CD8-positive, alpha-beta memory T cell (primary cell): ENCODE data around the gene ANKRD12. TPM values are rescaled to one million over a fixed set of nuclear protein-coding genes. Genes with fewer than 3 reads are reported as not detected.

ENCODE experiments used
- CTCF ChIA-PET: fragments of 350-600 bp; sonication (Branson Sonifier 250); formaldehyde crosslinking; loops from one replicate; lab custom pipeline; 2021; ENCODE audit warnings: antibody characterized with exemption; lab: Charles Lee
- POLR2A ChIA-PET: fragments of 350-600 bp; sonication (Branson Sonifier 250); formaldehyde crosslinking; loops from one replicate; lab custom pipeline; 2021; ENCODE audit warnings: antibody characterized with exemption; lab: Charles Lee
- DNase-seq, 5 donors: peaks; one replicate each; pipeline versions ENCODE4 v3.0.0 to v3.0.0-alpha.2; 2020 to 2022; ENCODE audit warnings: mixed read lengths in 1 of 5
- H3K27ac ChIP-seq: one replicate; pipeline ENCODE4 v1.7.0; 2013; ENCODE audit warnings: low read depth, mild to moderate bottlenecking, low read length, moderate library complexity
- H3K27me3 ChIP-seq: 2 replicates; pipeline ENCODE4 v1.7.0; 2013; ENCODE audit warnings: low read length, mild to moderate bottlenecking; ENCODE audit not compliant: insufficient read depth, poor library complexity, severe bottlenecking
- H3K36me3 ChIP-seq: 2 replicates; pipeline ENCODE4 v1.7.0; 2013; ENCODE audit warnings: mild to moderate bottlenecking, low read length, moderate library complexity; ENCODE audit not compliant: insufficient read depth
- H3K4me1 ChIP-seq: 2 replicates; pipeline ENCODE4 v1.7.0; 2013; ENCODE audit warnings: mild to moderate bottlenecking, low read length, moderate library complexity; ENCODE audit not compliant: insufficient read depth
- H3K4me3 ChIP-seq: 2 replicates; pipeline ENCODE4 v1.7.0; 2013; ENCODE audit warnings: mild to moderate bottlenecking, low read length
- H3K9me3 ChIP-seq: 2 replicates; pipeline ENCODE4 v1.7.0; 2013; ENCODE audit warnings: mild to moderate bottlenecking, low read length
- H3K27ac Mint-ChIP-seq, 8 donors: one replicate each; pipeline ENCODE4 v1.8.0; 2020 to 2021; ENCODE audit warnings: mixed read lengths in 8 of 8, mild to moderate bottlenecking in 6 of 8, inconsistent platforms in 3 of 8, moderate library complexity in 3 of 8
- H3K27me3 Mint-ChIP-seq, 2 donors: one replicate each; pipeline ENCODE4 v1.8.0; 2020 to 2021; ENCODE audit warnings: mixed read lengths in 2 of 2, mild to moderate bottlenecking in 1 of 2, moderate library complexity in 1 of 2
- H3K36me3 Mint-ChIP-seq, 3 donors: one replicate each; pipeline ENCODE4 v1.8.0; 2020 to 2021; ENCODE audit warnings: mixed read lengths in 3 of 3, inconsistent platforms in 1 of 3, mild to moderate bottlenecking in 1 of 3
- H3K4me1 Mint-ChIP-seq, 3 donors: one replicate each; pipeline ENCODE4 v1.8.0; 2020 to 2021; ENCODE audit warnings: mixed read lengths in 3 of 3, inconsistent platforms in 1 of 3, mild to moderate bottlenecking in 1 of 3
- H3K4me3 Mint-ChIP-seq, 7 donors: one replicate each; pipeline ENCODE4 v1.8.0; 2020 to 2021; ENCODE audit warnings: mixed read lengths in 7 of 7, mild to moderate bottlenecking in 6 of 7, moderate library complexity in 4 of 7, inconsistent platforms in 2 of 7
- H3K9me3 Mint-ChIP-seq, 5 donors: one replicate each; pipeline ENCODE4 v1.8.0; 2020 to 2022; ENCODE audit warnings: mixed read lengths in 5 of 5, mild to moderate bottlenecking in 3 of 5, moderate library complexity in 2 of 5, inconsistent platforms in 1 of 5
- polyA plus RNA-seq: library from polyadenylated mRNA; unstranded; fragments of 300-500 nt; fragmentation: Illumina TruSeq; gene quantifications from one replicate; pipeline ENCODE4 v1.2.3, GENCODE V29; 2021
- total RNA-seq, 2 experiments: library from RNA; stranded (reverse); gene quantifications; one replicate each; pipeline ENCODE4 v1.2.3, GENCODE V29; 2021

Gene ANKRD12
- total and polyA plus RNA-seq, 3 experiments from 2014 or later, result 66.6 to 109 (median 67.6) TPM

- no peak for DNase-seq
- Histone ChIP-seq H3K4me3 (peak overlapping the region; percentile 0), H3K27me3 (no peaks in the 10 kb centered on the region), H3K36me3 (no peaks in the 10 kb centered on the region), H3K4me1 (peaks cover 17% of the 10 kb centered on the region), H3K27ac (no peak overlapping the region), H3K9me3 (no peaks in the 10 kb centered on the region)
- H3K27me3 Mint-ChIP-seq, result no peaks in the 10 kb centered on the region
- H3K4me3 Mint-ChIP-seq, result peak overlapping the region; percentile 57 to 71 (median 63)
- peaks cover 56 to 74% (median 73%) of the 10 kb centered on the region in 3 donors for H3K4me1 Mint-ChIP-seq
- ChIA-PET CTCF (interaction anchor here (0.7 kb wide), 1 partner anchor 102 kb away, joined by 3 read pairs; no protein-coding TSS in a partner anchor), POLR2A (interaction anchor here (0.5 kb wide), 1 partner anchor 61 kb away, joined by 3 read pairs; no protein-coding TSS in a partner anchor)
- H3K27ac Mint-ChIP-seq, result peak overlapping the region; percentile 47 to 88 (median 76)
- no peaks in the 10 kb centered on the region for H3K9me3 Mint-ChIP-seq
- H3K36me3 Mint-ChIP-seq, result peaks cover 3 to 68% (median 18%) of the 10 kb centered on the region in 3 donors
Measured at GRCh38 chr18:9184998-9185613, 48.5 kb downstream of the ANKRD12 start.

DNA sequence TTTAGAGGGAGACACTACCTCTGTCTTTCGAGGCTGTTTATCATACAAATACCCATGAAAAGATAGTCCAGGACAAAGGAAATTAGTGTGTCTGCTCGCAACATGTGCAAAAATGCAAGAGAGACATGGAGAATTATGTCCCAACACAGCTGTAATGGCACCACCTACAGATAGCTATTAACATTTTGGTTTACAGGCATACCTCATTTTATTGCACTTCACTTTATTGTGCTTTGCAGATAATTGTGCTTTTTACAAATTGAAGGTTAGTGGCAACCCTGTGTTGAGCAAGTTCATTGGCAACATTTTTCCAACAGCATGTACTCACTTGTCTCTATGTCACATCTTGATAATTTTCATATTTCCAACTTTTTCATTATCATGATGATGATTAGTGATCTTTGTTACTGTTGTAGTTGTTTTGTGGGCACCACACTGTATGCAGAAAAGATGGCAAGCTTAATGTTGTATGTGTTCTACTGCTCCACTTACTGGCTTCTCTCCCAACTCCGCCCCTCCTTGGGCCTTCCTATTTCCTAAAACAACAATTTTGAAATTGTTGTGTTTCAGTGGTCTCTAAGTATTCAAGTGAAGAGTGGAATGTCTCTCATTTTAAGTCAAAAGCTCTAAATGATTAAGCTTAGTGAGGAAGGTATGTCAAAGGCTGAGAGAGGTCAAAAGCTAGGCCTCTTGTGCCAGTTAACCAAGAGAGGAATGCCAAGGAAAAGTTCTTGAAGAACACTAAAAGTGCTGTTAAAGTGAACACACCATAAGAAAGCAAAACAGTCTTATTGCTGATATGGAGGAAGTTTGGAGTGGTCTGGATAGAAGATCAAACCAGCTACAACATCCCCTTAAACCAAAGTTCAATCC lies 52.0 kb downstream of the ANKRD12 start:
- CTCF ChIA-PET, result interaction anchor here (1.0 to 2.3 kb wide), 2 partner anchors 49 to 114 kb away, joined by 3 to 8 read pairs; no protein-coding TSS in a partner anchor

GRCh38 chr18:9189491-9189890 lies 52.9 kb downstream of the ANKRD12 start:
- Histone ChIP-seq H3K4me3 (no peak overlapping the region), H3K9me3 (no peaks in the 10 kb centered on the region), H3K4me1 (peaks cover 10% of the 10 kb centered on the region), H3K27ac (no peak overlapping the region), H3K27me3 (no peaks in the 10 kb centered on the region), H3K36me3 (no peaks in the 10 kb centered on the region)
- peaks cover 3 to 82% (median 24%) of the 10 kb centered on the region in 3 donors for H3K36me3 Mint-ChIP-seq
- peak overlapping the region in 2 of 8 donors; percentile 14 to 46 for H3K27ac Mint-ChIP-seq
- no peaks in the 10 kb centered on the region for H3K27me3 Mint-ChIP-seq
- H3K4me3 Mint-ChIP-seq, result no peak overlapping the region
- DNase-seq, result no peak
- peaks cover 48 to 70% (median 67%) of the 10 kb centered on the region in 3 donors for H3K4me1 Mint-ChIP-seq
- CTCF ChIA-PET, result interaction anchor here (1.0 to 2.3 kb wide), 2 partner anchors 50 to 115 kb away, joined by 3 to 8 read pairs; no protein-coding TSS in a partner anchor
- H3K9me3 Mint-ChIP-seq, result no peaks in the 10 kb centered on the region
- POLR2A ChIA-PET, result no interaction called here

More for the DNA sequence above, 52.0 kb downstream of the ANKRD12 start:
- Histone ChIP-seq H3K4me3 (no peak overlapping the region), H3K36me3 (no peaks in the 10 kb centered on the region), H3K9me3 (no peaks in the 10 kb centered on the region), H3K27ac (no peak overlapping the region), H3K4me1 (peaks cover 10% of the 10 kb centered on the region), H3K27me3 (no peaks in the 10 kb centered on the region)
- POLR2A ChIA-PET, result no interaction called here
- Mint-ChIP-seq H3K4me3 (no peak overlapping the region), H3K36me3 (peaks cover 3 to 82% (median 19%) of the 10 kb centered on the region in 3 donors), H3K27me3 (no peaks in the 10 kb centered on the region), H3K27ac (peak overlapping the region in 3 of 8 donors; percentile 1 to 14 (median 5)), H3K4me1 (peaks cover 47 to 71% (median 70%) of the 10 kb centered on the region in 3 donors), H3K9me3 (no peaks in the 10 kb centered on the region)
- no peak for DNase-seq

DNA sequence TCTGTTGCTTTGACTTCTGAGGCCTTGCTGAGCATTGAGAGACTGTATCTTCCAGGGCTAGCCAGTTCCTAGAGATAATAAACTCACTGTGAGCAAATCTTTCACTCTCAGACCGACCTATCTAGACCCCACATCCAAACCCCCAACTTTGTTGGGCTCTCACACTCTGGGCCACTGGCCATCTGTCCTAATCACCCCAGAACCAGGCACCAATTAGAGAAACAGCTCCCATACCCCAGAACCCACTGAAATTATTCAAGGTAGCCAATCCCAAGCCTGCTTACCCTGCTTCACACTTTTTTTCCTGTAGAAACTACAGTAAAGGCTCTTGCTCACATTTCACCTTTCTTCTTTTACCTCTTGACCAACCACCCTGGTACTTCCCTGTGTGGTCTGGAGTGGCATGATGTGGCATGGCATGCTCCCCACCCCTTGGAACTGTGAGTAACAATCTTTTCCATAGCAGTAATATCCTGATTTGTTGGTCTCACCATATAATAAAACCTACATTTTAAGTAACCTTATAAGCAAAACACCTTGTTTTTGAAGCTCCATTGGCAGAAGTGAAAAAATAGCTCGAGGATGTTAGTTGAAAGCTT lies 55.2 kb downstream of the ANKRD12 start:
- CTCF ChIA-PET, result no interaction called here
- peak overlapping the region in 7 of 8 donors; percentile 2 to 69 (median 51) for H3K27ac Mint-ChIP-seq

GRCh38 chr18:9193031-9193430 lies 56.5 kb downstream of the ANKRD12 start:
- DNase-seq, result no peak
- peak overlapping the region in 2 of 8 donors; percentile 4 to 53 for H3K27ac Mint-ChIP-seq
- H3K4me1 Mint-ChIP-seq, result peaks cover 36 to 68% (median 68%) of the 10 kb centered on the region in 3 donors
- peaks cover 4 to 89% (median 31%) of the 10 kb centered on the region in 3 donors for H3K36me3 Mint-ChIP-seq
- no peaks in the 10 kb centered on the region for H3K27me3 Mint-ChIP-seq
- POLR2A ChIA-PET, result interaction anchor here (0.7 kb wide), 1 partner anchor 62 kb away, joined by 4 read pairs; no protein-coding TSS in a partner anchor
- no peaks in the 10 kb centered on the region for H3K9me3 Mint-ChIP-seq
- H3K36me3 ChIP-seq, result peaks cover 5% of the 10 kb centered on the region
- no peak overlapping the region for H3K27ac ChIP-seq
- CTCF ChIA-PET, result no interaction called here
- H3K9me3 ChIP-seq, result no peaks in the 10 kb centered on the region
- no peak overlapping the region for H3K4me3 ChIP-seq
- no peak overlapping the region for H3K4me3 Mint-ChIP-seq
- no peaks in the 10 kb centered on the region for H3K4me1 ChIP-seq
- no peaks in the 10 kb centered on the region for H3K27me3 ChIP-seq

More for the DNA sequence above, 55.2 kb downstream of the ANKRD12 start:
- Histone ChIP-seq H3K27me3 (no peaks in the 10 kb centered on the region), H3K27ac (no peak overlapping the region), H3K4me3 (no peak overlapping the region), H3K4me1 (no peaks in the 10 kb centered on the region), H3K9me3 (no peaks in the 10 kb centered on the region), H3K36me3 (peaks cover 5% of the 10 kb centered on the region)
- Mint-ChIP-seq H3K4me1 (peaks cover 35 to 70% (median 62%) of the 10 kb centered on the region in 3 donors), H3K36me3 (peaks cover 4 to 86% (median 27%) of the 10 kb centered on the region in 3 donors), H3K9me3 (no peaks in the 10 kb centered on the region), H3K4me3 (no peak overlapping the region), H3K27me3 (no peaks in the 10 kb centered on the region)
- POLR2A ChIA-PET, result no interaction called here
- no peak for DNase-seq

DNA sequence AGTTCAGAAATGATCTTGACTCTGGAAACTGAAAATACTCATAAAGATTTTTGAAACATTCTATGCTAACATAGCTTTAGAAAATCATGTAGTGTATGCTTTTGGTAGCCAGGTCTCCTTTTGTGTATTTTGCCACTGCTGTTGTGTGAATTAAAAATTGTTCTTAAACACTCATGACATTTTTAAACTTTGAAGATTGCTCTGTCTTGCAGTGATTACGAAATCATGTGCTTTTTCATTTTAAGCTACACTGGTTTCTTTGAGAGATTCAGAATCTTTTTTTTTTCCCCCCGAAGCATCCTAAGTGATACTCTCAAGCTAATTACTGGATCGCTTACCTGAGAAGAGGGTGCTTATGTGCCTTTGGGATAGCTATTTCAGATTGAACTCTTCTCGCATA lies 60.0 kb downstream of the ANKRD12 start:
- DNase-seq, result no peak
- no peaks in the 10 kb centered on the region for H3K27me3 Mint-ChIP-seq
- H3K4me3 Mint-ChIP-seq, result no peak overlapping the region
- Histone ChIP-seq H3K36me3 (peaks cover 10% of the 10 kb centered on the region), H3K9me3 (no peaks in the 10 kb centered on the region), H3K27me3 (no peaks in the 10 kb centered on the region), H3K27ac (no peak overlapping the region), H3K4me3 (no peak overlapping the region), H3K4me1 (no peaks in the 10 kb centered on the region)
- no peaks in the 10 kb centered on the region for H3K9me3 Mint-ChIP-seq
- H3K27ac Mint-ChIP-seq, result no peak overlapping the region
- CTCF ChIA-PET, result no interaction called here
- POLR2A ChIA-PET, result no interaction called here
- peaks cover 4 to 80% (median 23%) of the 10 kb centered on the region in 3 donors for H3K36me3 Mint-ChIP-seq
- peaks cover 35 to 60% (median 48%) of the 10 kb centered on the region in 3 donors for H3K4me1 Mint-ChIP-seq

GRCh38 chr18:9199681-9200080 lies 63.1 kb downstream of the ANKRD12 start:
- H3K4me3 ChIP-seq, result no peak overlapping the region
- H3K27me3 ChIP-seq, result no peaks in the 10 kb centered on the region
- DNase-seq, result no peak
- H3K27ac ChIP-seq, result no peak overlapping the region
- H3K4me1 ChIP-seq, result no peaks in the 10 kb centered on the region
- POLR2A ChIA-PET, result no interaction called here
- H3K9me3 Mint-ChIP-seq, result no peaks in the 10 kb centered on the region
- peaks cover 25 to 48% (median 42%) of the 10 kb centered on the region in 3 donors for H3K4me1 Mint-ChIP-seq
- H3K27me3 Mint-ChIP-seq, result no peaks in the 10 kb centered on the region
- H3K36me3 Mint-ChIP-seq, result peaks cover 3 to 72% (median 18%) of the 10 kb centered on the region in 3 donors
- CTCF ChIA-PET, result no interaction called here
- no peaks in the 10 kb centered on the region for H3K9me3 ChIP-seq
- peak overlapping the region in 1 of 8 donors; percentile 3 for H3K27ac Mint-ChIP-seq
- peaks cover 15% of the 10 kb centered on the region for H3K36me3 ChIP-seq
- no peak overlapping the region for H3K4me3 Mint-ChIP-seq
